Large intestine (tissue), 3 donors: ENCODE results near the gene TMEM258. TPM values are rescaled to one million over a fixed set of nuclear protein-coding genes. Genes with fewer than 3 reads are reported as not detected.

Experiments
- DNase-seq, 2 donors: peaks; one replicate each; pipeline versions ENCODE4 v3.0.0 to v3.0.0-alpha.2; 2013
- H3K27ac ChIP-seq: one replicate; pipeline ENCODE4 v1.5.1; 2013; ENCODE audit warnings: low read length
- H3K27me3 ChIP-seq: 2 replicates; pipeline ENCODE4 v1.6.1; 2013; ENCODE audit warnings: low read length; ENCODE audit not compliant: control insufficient read depth, insufficient read depth
- H3K36me3 ChIP-seq: 2 replicates; pipeline ENCODE4 v1.6.1; 2013; ENCODE audit warnings: low read length; ENCODE audit not compliant: control insufficient read depth, insufficient read depth
- H3K4me1 ChIP-seq: one replicate; pipeline ENCODE4 v1.6.1; 2013; ENCODE audit warnings: low read length; ENCODE audit not compliant: control insufficient read depth, insufficient read depth
- H3K4me3 ChIP-seq: one replicate; pipeline ENCODE4 v1.5.1; 2013; ENCODE audit warnings: low read length
- H3K9me3 ChIP-seq: one replicate; pipeline ENCODE4 v1.6.1; 2013; ENCODE audit warnings: mild to moderate bottlenecking, low read depth, low read length, moderate library complexity; ENCODE audit not compliant: control insufficient read depth
- WGBS: methylation state at CpG from one replicate; pipeline ENCODE4 v1.1.5; 2013; ENCODE audit warnings: low lambda C conversion rate; ENCODE audit not compliant: insufficient coverage; 5-methylcytosine and 5-hydroxymethylcytosine counted together
- polyA plus RNA-seq: library from polyadenylated mRNA; unstranded; fragments of 120-200 nt; gene quantifications from one replicate; pipeline ENCODE4 v1.2.1, GENCODE V29; 2013

TMEM258 gene
- polyA plus RNA-seq, 1 donor, result 189 TPM

GRCh38 chr11:61750631-61751273 is 41.6 kb downstream of the TMEM258 start:
- WGBS, result no CpG with 5 or more reads among the region's 5 CpGs
- Histone ChIP-seq H3K27me3 (no peaks in the 10 kb centered on the region), H3K36me3 (no peaks in the 10 kb centered on the region), H3K9me3 (peaks cover 3% of the 10 kb centered on the region), H3K27ac (no peak overlapping the region), H3K4me3 (no peak overlapping the region), H3K4me1 (peaks cover 44% of the 10 kb centered on the region)
- DNase-seq, result no peak

DNA sequence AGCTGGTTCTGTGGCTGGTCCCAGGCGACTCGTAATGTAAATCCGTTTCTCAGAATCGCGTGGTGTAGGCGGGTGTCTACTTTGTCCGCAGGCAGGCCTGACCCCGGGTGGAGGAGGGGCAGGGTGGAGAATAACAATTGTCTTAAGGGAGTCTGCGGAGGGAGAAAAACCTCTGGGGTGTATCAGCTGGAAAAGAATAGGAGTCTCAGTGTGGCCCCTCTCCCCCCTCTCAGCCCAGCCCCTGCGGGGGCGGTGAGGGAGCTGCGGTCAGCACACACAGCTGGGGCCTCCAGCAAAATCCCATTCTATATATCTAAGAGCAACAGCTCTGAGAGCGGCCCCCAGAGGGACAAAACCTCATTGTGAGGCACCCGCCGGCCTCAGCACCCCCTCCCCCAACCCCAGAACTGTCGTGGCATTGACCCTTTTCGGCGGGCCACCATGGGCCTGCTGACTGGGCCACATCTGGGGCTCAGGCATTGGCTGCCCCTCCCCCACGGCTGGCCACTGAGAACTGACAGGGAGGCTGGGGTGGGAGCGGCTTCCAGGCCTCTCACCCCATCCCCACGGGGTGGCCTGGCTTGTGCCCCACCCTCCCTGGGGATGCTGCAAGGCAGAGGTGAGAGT is 42.7 kb downstream of the TMEM258 start:
- Histone ChIP-seq H3K4me1 (peaks cover 33% of the 10 kb centered on the region), H3K27ac (no peak overlapping the region), H3K27me3 (no peaks in the 10 kb centered on the region), H3K4me3 (no peak overlapping the region), H3K36me3 (peaks cover 4% of the 10 kb centered on the region), H3K9me3 (no peaks in the 10 kb centered on the region)
- WGBS, result no CpG with 5 or more reads among the region's 21 CpGs
- no peak for DNase-seq

DNA sequence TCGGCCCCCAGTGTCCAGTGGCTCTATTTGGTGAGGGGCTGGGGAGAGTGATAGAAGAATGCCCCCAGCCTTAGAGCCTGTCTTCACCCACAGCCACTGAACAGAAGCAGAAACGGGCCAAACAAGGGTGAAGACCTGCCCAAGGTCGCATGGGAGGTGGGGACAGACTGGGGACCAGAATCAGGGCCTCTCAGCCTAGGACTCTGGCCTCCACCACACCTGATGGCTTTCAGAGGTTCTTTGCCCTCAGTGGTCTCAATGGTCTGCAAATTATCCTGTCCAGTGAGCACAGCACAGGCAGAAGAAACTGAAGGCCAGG is 44.5 kb downstream of the TMEM258 start:
- Histone ChIP-seq H3K27me3 (no peaks in the 10 kb centered on the region), H3K36me3 (peaks cover 11% of the 10 kb centered on the region), H3K27ac (no peak overlapping the region), H3K4me1 (peaks cover 18% of the 10 kb centered on the region), H3K9me3 (no peaks in the 10 kb centered on the region), H3K4me3 (no peak overlapping the region)
- no peak for DNase-seq
- WGBS, result no CpG with 5 or more reads among the region's 3 CpGs

DNA sequence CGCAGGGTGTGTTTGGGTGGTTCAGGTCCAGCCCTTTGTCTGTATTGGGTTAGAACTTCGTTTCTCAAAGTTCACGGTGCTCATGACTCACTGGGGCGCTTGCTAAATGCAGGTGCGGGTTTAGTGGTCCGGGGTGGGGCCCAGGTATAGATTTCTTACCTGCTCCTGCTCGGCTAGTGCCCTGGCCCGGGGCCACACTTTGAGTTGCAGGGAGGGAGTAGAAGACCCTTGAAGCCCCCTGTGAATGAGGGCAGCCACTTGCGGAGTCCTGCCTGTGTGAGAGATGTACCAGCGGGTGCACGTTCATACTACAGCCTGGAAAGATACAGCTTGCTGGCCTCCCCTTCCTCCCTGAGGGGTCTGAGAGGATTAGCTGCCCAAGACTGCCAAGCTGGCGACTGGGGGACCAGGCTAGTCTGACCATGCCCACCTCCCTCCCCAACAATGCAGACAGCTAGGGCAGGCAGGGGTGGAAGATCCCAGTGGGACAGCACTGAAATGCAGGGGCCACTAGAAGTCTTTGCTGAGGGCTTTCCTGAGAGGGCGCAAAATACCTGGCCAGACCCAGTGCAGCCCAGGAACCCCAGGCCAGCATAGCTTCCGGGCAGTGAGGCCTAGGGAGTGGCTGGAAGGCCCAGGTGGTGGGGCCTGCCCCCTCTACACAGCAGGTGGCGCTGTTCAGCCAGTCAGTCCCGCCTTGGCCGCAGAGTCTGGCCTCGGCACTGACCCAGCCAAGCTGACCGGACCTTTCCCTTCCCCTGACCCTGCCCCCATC is 45.0 kb downstream of the TMEM258 start:
- Histone ChIP-seq H3K4me3 (no peak overlapping the region), H3K9me3 (no peaks in the 10 kb centered on the region), H3K27ac (no peak overlapping the region), H3K4me1 (peaks cover 18% of the 10 kb centered on the region), H3K27me3 (no peaks in the 10 kb centered on the region), H3K36me3 (peaks cover 13% of the 10 kb centered on the region)
- peak; percentile 54 to 65 for DNase-seq
- WGBS, result no CpG with 5 or more reads among the region's 19 CpGs

GRCh38 chr11:61746442-61747191 is 45.8 kb downstream of the TMEM258 start:
- no peak overlapping the region for H3K4me3 ChIP-seq
- H3K9me3 ChIP-seq, result no peaks in the 10 kb centered on the region
- H3K27ac ChIP-seq, result no peak overlapping the region
- no peak for DNase-seq
- no peaks in the 10 kb centered on the region for H3K27me3 ChIP-seq
- no CpG with 5 or more reads among the region's 19 CpGs for WGBS
- peaks cover 19% of the 10 kb centered on the region for H3K36me3 ChIP-seq
- H3K4me1 ChIP-seq, result peaks cover 18% of the 10 kb centered on the region

DNA sequence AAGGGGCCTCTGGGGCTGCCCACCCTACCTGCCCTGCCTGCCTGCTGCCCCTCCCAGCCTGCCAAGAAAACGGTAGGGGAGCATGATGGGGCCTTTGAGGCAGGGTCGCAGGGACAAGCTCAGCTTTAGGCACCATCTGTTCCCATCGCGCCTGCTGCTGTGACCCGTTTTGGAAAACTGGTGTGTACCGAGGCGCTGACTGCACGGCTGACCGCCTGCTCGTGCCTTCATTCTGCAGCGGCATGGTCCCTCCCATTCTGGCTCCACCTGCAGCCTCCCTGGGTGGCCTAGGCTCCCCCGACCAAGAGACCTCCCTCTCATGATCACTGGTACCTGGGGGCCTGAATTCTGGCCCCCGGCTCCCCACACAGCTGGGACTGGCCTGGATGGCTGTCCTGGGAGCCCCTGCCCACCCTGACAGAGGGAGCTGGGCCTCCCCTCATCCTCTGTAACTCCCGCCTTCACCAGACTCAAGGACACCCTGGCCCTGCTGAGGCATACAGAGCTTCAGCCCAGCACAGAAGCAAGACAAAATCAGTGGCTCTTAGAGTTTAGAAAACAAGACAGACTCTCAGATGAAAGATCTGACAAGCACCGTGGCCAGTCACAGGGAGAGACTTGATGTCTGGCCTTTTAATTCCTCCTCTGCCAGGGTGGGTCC is 46.5 kb downstream of the TMEM258 start:
- peaks cover 18% of the 10 kb centered on the region for H3K4me1 ChIP-seq
- H3K4me3 ChIP-seq, result no peak overlapping the region
- no peak for DNase-seq
- peaks cover 25% of the 10 kb centered on the region for H3K36me3 ChIP-seq
- H3K27me3 ChIP-seq, result no peaks in the 10 kb centered on the region
- no CpG with 5 or more reads among the region's 15 CpGs for WGBS
- no peaks in the 10 kb centered on the region for H3K9me3 ChIP-seq
- H3K27ac ChIP-seq, result no peak overlapping the region

GRCh38 chr11:61744609-61745156 is 47.7 kb downstream of the TMEM258 start:
- H3K27ac ChIP-seq, result no peak overlapping the region
- H3K4me1 ChIP-seq, result peaks cover 18% of the 10 kb centered on the region
- H3K4me3 ChIP-seq, result no peak overlapping the region
- DNase-seq, result no peak
- H3K36me3 ChIP-seq, result peaks cover 37% of the 10 kb centered on the region
- no peaks in the 10 kb centered on the region for H3K27me3 ChIP-seq
- WGBS, result no CpG with 5 or more reads among the region's 10 CpGs
- no peaks in the 10 kb centered on the region for H3K9me3 ChIP-seq

- Histone ChIP-seq H3K36me3 (peaks cover 42% of the 10 kb centered on the region), H3K4me1 (peaks cover 18% of the 10 kb centered on the region), H3K27ac (no peak overlapping the region), H3K9me3 (no peaks in the 10 kb centered on the region), H3K4me3 (no peak overlapping the region), H3K27me3 (no peaks in the 10 kb centered on the region)
- WGBS, result no CpG with 5 or more reads among the region's 20 CpGs
- no peak for DNase-seq
Measured at GRCh38 chr11:61744181-61744580, 48.2 kb downstream of the TMEM258 start.

DNA sequence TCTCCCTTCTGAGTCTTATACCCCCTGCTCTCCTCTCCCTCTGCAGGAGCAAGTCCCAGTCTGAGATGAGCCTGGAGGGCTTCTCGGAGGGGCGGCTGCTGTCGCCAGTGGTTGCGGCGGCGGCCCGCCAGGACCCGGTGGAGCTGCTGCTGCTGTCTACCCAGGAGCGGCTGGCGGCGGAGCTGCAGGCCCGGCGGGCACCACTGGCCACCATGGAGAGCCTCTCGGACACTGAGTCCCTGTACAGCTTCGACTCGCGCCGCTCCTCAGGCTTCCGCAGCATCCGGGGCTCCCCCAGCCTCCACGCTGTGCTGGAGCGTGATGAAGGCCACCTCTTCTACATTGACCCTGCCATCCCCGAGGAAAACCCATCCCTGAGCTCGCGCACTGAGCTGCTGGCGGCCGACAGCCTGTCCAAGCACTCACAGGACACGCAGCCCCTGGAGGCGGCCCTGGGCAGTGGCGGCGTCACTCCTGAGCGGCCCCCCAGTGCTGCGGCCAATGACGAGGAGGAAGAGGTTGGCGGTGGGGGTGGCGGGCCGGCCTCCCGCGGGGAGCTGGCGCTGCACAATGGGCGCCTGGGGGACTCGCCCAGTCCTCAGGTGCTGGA is 48.8 kb downstream of the TMEM258 start:
- no peaks in the 10 kb centered on the region for H3K9me3 ChIP-seq
- H3K4me1 ChIP-seq, result peaks cover 14% of the 10 kb centered on the region
- H3K27ac ChIP-seq, result no peak overlapping the region
- no CpG with 5 or more reads among the region's 42 CpGs for WGBS
- peaks cover 42% of the 10 kb centered on the region for H3K36me3 ChIP-seq
- H3K27me3 ChIP-seq, result no peaks in the 10 kb centered on the region
- H3K4me3 ChIP-seq, result no peak overlapping the region
- no peak for DNase-seq
